GM19395 (cell line): ENCODE results near the gene ADORA1.

Source experiments
- ATAC-seq: cut with Tn5 transposase; IDR thresholded peaks from one replicate; pipeline ENCODE4 v1.9.1; 2021; ENCODE audit warnings: mild to moderate bottlenecking, moderate library complexity; ENCODE audit not compliant: unreplicated experiment

Gene ADORA1

GRCh38 chr1:203093754-203094410 is 33.6 kb upstream of the ADORA1 start:
- no peak for ATAC-seq

GRCh38 chr1:203095061-203095690 is 32.4 kb upstream of the ADORA1 start:
- ATAC-seq: no peak

- ATAC-seq: no peak
Measured at GRCh38 chr1:203096566-203096965, 31.0 kb upstream of the ADORA1 start.

GRCh38 chr1:203097001-203097400 is 30.5 kb upstream of the ADORA1 start:
- no peak for ATAC-seq

GRCh38 chr1:203098445-203098844 is 29.1 kb upstream of the ADORA1 start:
- ATAC-seq: no peak

GRCh38 chr1:203098914-203099520 is 28.5 kb upstream of the ADORA1 start:
- ATAC-seq: no peak

- no peak for ATAC-seq
Measured at GRCh38 chr1:203099805-203100515, 27.6 kb upstream of the ADORA1 start.

GRCh38 chr1:203100516-203100869 is 27.0 kb upstream of the ADORA1 start:
- no peak for ATAC-seq

GRCh38 chr1:203101813-203102634 is 25.5 kb upstream of the ADORA1 start:
- ATAC-seq: no peak

GRCh38 chr1:203103216-203103615 is 24.3 kb upstream of the ADORA1 start:
- ATAC-seq: no peak

GRCh38 chr1:203103829-203104495 is 23.6 kb upstream of the ADORA1 start:
- no peak for ATAC-seq

- ATAC-seq: no peak
Measured at GRCh38 chr1:203104789-203105390, 22.6 kb upstream of the ADORA1 start.

GRCh38 chr1:203112475-203112874 is 15.1 kb upstream of the ADORA1 start:
- ATAC-seq: no peak

- no peak for ATAC-seq
Measured at GRCh38 chr1:203113308-203113707, 14.2 kb upstream of the ADORA1 start.

- ATAC-seq: no peak
Measured at GRCh38 chr1:203114202-203114601, 13.3 kb upstream of the ADORA1 start.

- ATAC-seq: no peak
Measured at GRCh38 chr1:203116091-203116820, 11.3 kb upstream of the ADORA1 start.

- no peak for ATAC-seq
Measured at GRCh38 chr1:203117611-203118575, 9.6 kb upstream of the ADORA1 start.
